C4-2B (cell line): Measurements from ENCODE around the gene PNPLA6.

Experiments
- ZFX ChIP-seq: fragments of 450-650 bp; IDR thresholded peaks from 2 replicates; pipeline ENCODE4 v1.6.1; 2017
- TF ChIP-seq, protein P1 (sequence below): fragments of 450-650 bp; conservative IDR thresholded peaks from 2 replicates; pipeline ENCODE4 v1.5.1; 2017; ENCODE audit warnings: mild to moderate bottlenecking

DNA sequence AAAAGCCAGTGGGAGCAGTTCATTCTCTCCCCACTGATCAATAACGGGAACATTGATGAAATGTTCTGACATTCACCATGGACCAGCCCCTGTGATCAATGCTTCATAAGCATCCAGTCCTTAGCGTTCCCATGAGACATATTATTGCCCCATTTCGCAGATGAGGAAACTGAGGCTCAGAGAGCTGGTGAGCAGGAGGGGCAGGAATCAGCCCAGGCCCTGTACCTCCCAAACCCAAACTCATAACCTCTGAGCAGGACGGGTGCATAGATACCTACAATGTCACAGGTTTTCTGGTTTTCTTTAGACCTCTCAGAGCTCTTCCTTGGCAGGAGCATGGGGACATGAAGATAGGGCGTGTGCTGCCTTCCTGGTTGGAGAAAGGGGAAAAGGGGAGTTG lies 11.0 kb upstream of the PNPLA6 start:
- TF ChIP-seq, protein P1, sequence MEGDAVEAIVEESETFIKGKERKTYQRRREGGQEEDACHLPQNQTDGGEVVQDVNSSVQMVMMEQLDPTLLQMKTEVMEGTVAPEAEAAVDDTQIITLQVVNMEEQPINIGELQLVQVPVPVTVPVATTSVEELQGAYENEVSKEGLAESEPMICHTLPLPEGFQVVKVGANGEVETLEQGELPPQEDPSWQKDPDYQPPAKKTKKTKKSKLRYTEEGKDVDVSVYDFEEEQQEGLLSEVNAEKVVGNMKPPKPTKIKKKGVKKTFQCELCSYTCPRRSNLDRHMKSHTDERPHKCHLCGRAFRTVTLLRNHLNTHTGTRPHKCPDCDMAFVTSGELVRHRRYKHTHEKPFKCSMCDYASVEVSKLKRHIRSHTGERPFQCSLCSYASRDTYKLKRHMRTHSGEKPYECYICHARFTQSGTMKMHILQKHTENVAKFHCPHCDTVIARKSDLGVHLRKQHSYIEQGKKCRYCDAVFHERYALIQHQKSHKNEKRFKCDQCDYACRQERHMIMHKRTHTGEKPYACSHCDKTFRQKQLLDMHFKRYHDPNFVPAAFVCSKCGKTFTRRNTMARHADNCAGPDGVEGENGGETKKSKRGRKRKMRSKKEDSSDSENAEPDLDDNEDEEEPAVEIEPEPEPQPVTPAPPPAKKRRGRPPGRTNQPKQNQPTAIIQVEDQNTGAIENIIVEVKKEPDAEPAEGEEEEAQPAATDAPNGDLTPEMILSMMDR: no peak
- no peak for TF ChIP-seq ZFX
